HepG2 (cell line): ENCODE measurements around the gene PBOV1. TPM values are rescaled to one million over a fixed set of nuclear protein-coding genes. Genes with fewer than 3 reads are reported as not detected.

Source experiments
- ATAC-seq: fragments of 200-7000 bp; cut with Tn5 transposase; 3 replicates; pipeline ENCODE4 v1.9.1; 2020; ENCODE audit warnings: mild to moderate bottlenecking, moderate library complexity
- BruUV-seq: library from RNA; stranded (reverse); fragments of 400-500 nt; replicated peaks from 2 replicates; lab custom pipeline; 2021; lab: Mats Ljungman, UMichigan
- CTCF ChIA-PET: fragments of 300-600 bp; formaldehyde crosslinking; extraction: SDS; loops from one replicate; lab custom pipeline; 2021; ENCODE audit warnings: low total read pairs, inconsistent platforms, low intra/inter-chr PET ratio; lab: Yijun Ruan, JAX
- POLR2A ChIA-PET: fragments of 350-600 bp; sonication (Branson Sonifier 250); formaldehyde crosslinking; loops from one replicate; lab custom pipeline; 2020; ENCODE audit warnings: antibody characterized with exemption, inconsistent platforms; lab: Yijun Ruan, JAX
- DNase-seq: peaks from one replicate; pipeline ENCODE4 v3.0.0-alpha.2; 2015; ENCODE audit warnings: low spot score
- FAIRE-seq: peaks from 3 replicates; lab custom pipeline; 2011; peaks lifted over from hg19 to GRCh38; lab: Jason Lieb, UNC
- H2AFZ ChIP-seq: one replicate; pipeline ENCODE4 v1.6.1; 2011; ENCODE audit warnings: low read length, inconsistent platforms
- H3K27ac ChIP-seq: fragments of 300-600 bp; 3 replicates; pipeline ENCODE4 v1.8.0; 2011; ENCODE audit warnings: mixed run types, mild to moderate bottlenecking, mixed read lengths, low read length, inconsistent platforms; ENCODE audit not compliant: insufficient read depth; ENCODE audit errors: extremely low read length
- H3K27me3 ChIP-seq, 2 experiments: fragments of 200-600 bp in 1 of 2; 2 replicates in 1 of 2; 3 replicates in 1 of 2; pipeline versions ENCODE4 v1.6.0 to v1.8.0; 2011; ENCODE audit warnings: low read length in 2 of 2, mild to moderate bottlenecking in 2 of 2, moderate library complexity in 2 of 2, inconsistent platforms in 1 of 2; ENCODE audit not compliant: insufficient read depth in 2 of 2, control insufficient read depth in 1 of 2
- H3K36me3 ChIP-seq, 2 experiments: fragments of 200-600 bp in 1 of 2; replicated peaks in 1 of 2; 2 replicates in 1 of 2; 3 replicates in 1 of 2; pipeline versions ENCODE4 v1.5.1 to v1.8.0; 2011; ENCODE audit warnings: low read length in 2 of 2, inconsistent platforms in 1 of 2; ENCODE audit not compliant: insufficient read depth in 2 of 2, control insufficient read depth in 1 of 2
- H3K4me1 ChIP-seq: 2 replicates; pipeline ENCODE4 v1.5.1; 2012; ENCODE audit warnings: low read length, inconsistent platforms; ENCODE audit not compliant: insufficient read depth
- H3K4me2 ChIP-seq: 2 replicates; pipeline ENCODE4 v1.6.0; 2011; ENCODE audit warnings: low read depth, low read length, inconsistent platforms
- H3K4me3 ChIP-seq, 3 experiments: fragments of 200-600 bp in 1 of 3; sonication (generic), shearing (Covaris generic) in 1 of 3; replicated peaks in 1 of 3; 2 replicates each; pipeline ENCODE4 v1.5.1; 2011 to 2016; ENCODE audit warnings: low read length in 3 of 3, inconsistent platforms in 2 of 3, low read depth in 2 of 3, mild to moderate bottlenecking in 2 of 3, control low read depth in 1 of 3, mixed read lengths in 1 of 3; ENCODE audit not compliant: insufficient read depth in 1 of 3
- H3K79me2 ChIP-seq: one replicate; pipeline ENCODE4 v1.6.1; 2011; ENCODE audit warnings: low read length, inconsistent platforms; ENCODE audit not compliant: insufficient read depth
- H3K9ac ChIP-seq: 2 replicates; pipeline ENCODE4 v1.6.0; 2011; ENCODE audit warnings: mild to moderate bottlenecking, low read depth, low read length, inconsistent platforms; ENCODE audit not compliant: insufficient read depth
- H3K9me3 ChIP-seq: 2 replicates; pipeline ENCODE4 v1.5.1; 2012; ENCODE audit warnings: mild to moderate bottlenecking, low read length
- H4K20me1 ChIP-seq: 2 replicates; pipeline ENCODE4 v1.6.0; 2011; ENCODE audit warnings: inconsistent platforms, mild to moderate bottlenecking, low read length, moderate library complexity; ENCODE audit not compliant: insufficient read depth
- DZIP1 ChIP-seq: sonication (generic); formaldehyde crosslinking; IDR thresholded peaks from 2 replicates; pipeline ENCODE4 v1.5.0; 2020; ENCODE audit warnings: mild to moderate bottlenecking, missing genetic modification reagents
- E2F5 ChIP-seq: sonication (generic); formaldehyde crosslinking; conservative IDR thresholded peaks from 2 replicates; pipeline ENCODE4 v1.4.0; 2020; ENCODE audit warnings: missing genetic modification reagents
- HDAC2 ChIP-seq: sonication (generic); formaldehyde crosslinking; IDR thresholded peaks from 2 replicates; pipeline ENCODE4 v1.4.0; 2020; ENCODE audit warnings: missing genetic modification reagents
- HNRNPH1 ChIP-seq: fragments of 200-400 bp; formaldehyde crosslinking; optimal IDR thresholded peaks from 2 replicates; pipeline ENCODE3; 2017; ENCODE audit warnings: mild to moderate bottlenecking, low read depth, low read length
- JUN ChIP-seq: sonication (generic); formaldehyde crosslinking; IDR thresholded peaks from 2 replicates; pipeline ENCODE4 v1.4.0; 2020; ENCODE audit warnings: mild to moderate bottlenecking, missing genetic modification reagents
- JUND ChIP-seq: sonication (generic); formaldehyde crosslinking; IDR thresholded peaks from 2 replicates; pipeline ENCODE4 v1.8.0; 2022; ENCODE audit warnings: mild to moderate bottlenecking, missing genetic modification reagents
- SP5 ChIP-seq: IDR thresholded peaks from 2 replicates; pipeline ENCODE4 v1.6.1; 2016; ENCODE audit warnings: low read depth, borderline replicate concordance
- SSRP1 ChIP-seq: IDR thresholded peaks from 2 replicates; pipeline ENCODE4 v1.6.1; 2016; ENCODE audit warnings: control low read depth
- ZFP37 ChIP-seq: sonication (generic); formaldehyde crosslinking; IDR thresholded peaks from 2 replicates; pipeline ENCODE4 v1.4.0; 2020; ENCODE audit warnings: missing genetic modification reagents, borderline replicate concordance
- ZFP62 ChIP-seq: sonication (generic); formaldehyde crosslinking; IDR thresholded peaks from 2 replicates; pipeline ENCODE4 v1.4.0; 2020; ENCODE audit warnings: missing genetic modification reagents
- ZFYVE20 ChIP-seq: sonication (generic); formaldehyde crosslinking; IDR thresholded peaks from 2 replicates; pipeline ENCODE4 v1.8.0; 2023; ENCODE audit warnings: low read depth, mild to moderate bottlenecking, moderate library complexity, missing genetic modification reagents, borderline replicate concordance
- ZNF280B ChIP-seq: sonication (generic); formaldehyde crosslinking; IDR thresholded peaks from 2 replicates; pipeline ENCODE4 v1.5.0; 2020; ENCODE audit warnings: missing genetic modification reagents, mild to moderate bottlenecking, borderline replicate concordance
- ZNF572 ChIP-seq: sonication (generic); formaldehyde crosslinking; IDR thresholded peaks from 2 replicates; pipeline ENCODE4 v1.5.1; 2020; ENCODE audit warnings: mild to moderate bottlenecking, missing genetic modification reagents
- ZNF773 ChIP-seq: sonication (generic); formaldehyde crosslinking; IDR thresholded peaks from 2 replicates; pipeline ENCODE4 v1.4.0; 2020; ENCODE audit warnings: missing genetic modification reagents, borderline replicate concordance
- WGBS: methylation state at CpG from one replicate; pipeline ENCODE4 v1.1.6; 2017; ENCODE audit warnings: low lambda C conversion rate; 5-methylcytosine and 5-hydroxymethylcytosine counted together
- in situ Hi-C: cut with HindIII; loops from 2 replicates; pipeline ENCODE4 v1.10.0; 2017; ENCODE audit warnings: low pct_unique_long_range_greater_than_20kb; ENCODE audit not compliant: extremely low pct_ligation_motif_present
- intact Hi-C: fragments of 100-400 bp; cut with micrococcal nuclease; formaldehyde crosslinking; loops from one replicate; pipeline ENCODE4 v1.10.0; 2022; ENCODE audit not compliant: unreplicated experiment
- polyA plus RNA-seq, 8 experiments: library from polyadenylated mRNA; depleted of rRNA in 3 of 8; stranded (reverse) in 7 of 8; unstranded in 1 of 8; fragments of >200 nt; fragmentation: Illumina TruSeq in 4 of 8; extraction: Trizol in 4 of 8; gene quantifications; 2 replicates each; pipeline versions ENCODE4 v1.2.1 to v1.2.3, GENCODE V29; 2011 to 2016; ENCODE audit warnings: low read depth in 4 of 8, missing spikeins in 1 of 8, mixed read lengths in 1 of 8; ENCODE audit not compliant: insufficient read depth in 1 of 8
- total RNA-seq, 5 experiments: library from RNA; depleted of rRNA; stranded (reverse); fragments of >200 nt; fragmentation: Illumina TruSeq; extraction: Trizol; gene quantifications; 2 replicates each; pipeline ENCODE4 v1.2.3, GENCODE V29; 2016; ENCODE audit warnings: low read depth in 1 of 5

The PBOV1 gene
- total and polyA plus RNA-seq, 2 of the 13 experiments (the other 11 are each of a cell fraction or from before 2014, with no cell fraction given), result not detected

GRCh38 chr6:138240476-138241245 lies 22.4 kb upstream of the PBOV1 start:
- no peak overlapping the region for H3K27ac ChIP-seq
- no peak overlapping the region for H3K4me2 ChIP-seq
- H3K9ac ChIP-seq, result no peak overlapping the region
- no peaks in the 10 kb centered on the region for H3K4me1 ChIP-seq
- TF ChIP-seq DZIP1 (CRISPR knock-in tag) (no peak), ZNF572 (CRISPR knock-in tag) (no peak), E2F5 (CRISPR knock-in tag) (no peak), ZFP62 (no peak), ZNF280B (no peak), JUN (no peak), HDAC2 (CRISPR knock-in tag) (no peak), SP5 (no peak), ZFP37 (no peak), ZFYVE20 (no peak), JUND (no peak), HNRNPH1 (no peak), ZNF773 (CRISPR knock-in tag) (no peak), SSRP1 (CRISPR knock-in tag) (no peak)
- H3K9me3 ChIP-seq, result no peaks in the 10 kb centered on the region
- 89% methylated on average over 13 of the region's 13 CpGs for WGBS
- no peak overlapping the region for H2AFZ ChIP-seq
- intact Hi-C loops (no loop called here), in situ Hi-C loops (no loop called here)
- ChIA-PET CTCF (no interaction called here), POLR2A (no interaction called here)
- ATAC-seq (no peak), DNase-seq (no peak), FAIRE-seq (no peak)
- BruUV-seq, result no TSS peak
- H3K27me3 ChIP-seq, result no peaks in the 10 kb centered on the region
- H3K4me3 ChIP-seq, result no peak overlapping the region
- H3K79me2 ChIP-seq, result no peaks in the 10 kb centered on the region
- H3K36me3 ChIP-seq, result no peaks in the 10 kb centered on the region
- H4K20me1 ChIP-seq, result no peaks in the 10 kb centered on the region
